ENCODE measurements around the gene HSD17B8.

Gene HSD17B8

GRCh38 chr6:33236852-33237251 is 32.4 kb downstream of the HSD17B8 start:
- TF ChIP-seq CTCF (IDR thresholded peaks at IDR 0.05; ENCODE audit: extremely low read depth, insufficient read depth, missing control alignments) = no peak
- in situ Hi-C loops (cut with MboI; ENCODE audit: low pct_unique_long_range_greater_than_20kb, low sequenced_read_pairs, unreplicated experiment) = no loop called here
- no peak for DNase-seq (ENCODE audit: low spot score)

GRCh38 chr6:33237741-33238140 is 33.3 kb downstream of the HSD17B8 start:
- no peak for DNase-seq (ENCODE audit: low spot score)
- no peak for TF ChIP-seq CTCF (IDR thresholded peaks at IDR 0.05; ENCODE audit: extremely low read depth, insufficient read depth, missing control alignments)
- in situ Hi-C loops (cut with MboI; ENCODE audit: low pct_unique_long_range_greater_than_20kb, low sequenced_read_pairs, unreplicated experiment) = no loop called here

DNA sequence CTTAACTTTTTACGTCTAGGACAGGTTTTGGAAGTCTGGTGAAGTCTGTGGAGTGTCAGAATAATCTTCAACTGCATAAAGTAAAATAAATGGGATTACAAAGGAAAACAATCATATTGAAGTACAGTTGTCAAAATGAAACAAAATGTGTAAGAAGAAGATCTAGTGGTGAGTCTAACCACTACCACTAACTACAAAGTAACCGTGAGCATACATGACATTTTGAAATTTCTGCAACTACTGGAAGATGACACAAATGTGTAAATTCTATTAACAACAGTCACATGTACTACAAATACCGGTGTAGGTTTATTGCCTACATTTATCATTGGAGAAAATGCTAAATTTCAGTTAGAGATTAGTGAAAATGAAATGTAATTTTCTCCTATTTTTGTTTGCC is 37.5 kb downstream of the HSD17B8 start:
- no peak for TF ChIP-seq CTCF (IDR thresholded peaks at IDR 0.05; ENCODE audit: extremely low read depth, insufficient read depth, missing control alignments)
- no peak for DNase-seq (ENCODE audit: low spot score)
- in situ Hi-C loops (cut with MboI; ENCODE audit: low pct_unique_long_range_greater_than_20kb, low sequenced_read_pairs, unreplicated experiment) = loop anchor here (10.0 kb wide), 1 partner anchor 237 kb away; the partner anchor contains the start of gene HLA-DOA

- in situ Hi-C loops (cut with MboI; ENCODE audit: low pct_unique_long_range_greater_than_20kb, low sequenced_read_pairs, unreplicated experiment) = loop anchor here (10.0 kb wide), 1 partner anchor 239 kb away; the partner anchor contains the start of gene HLA-DOA
- TF ChIP-seq CTCF (IDR thresholded peaks at IDR 0.05; ENCODE audit: extremely low read depth, insufficient read depth, missing control alignments) = no peak
- no peak for DNase-seq (ENCODE audit: low spot score)
These were observed 39.0 kb downstream of the HSD17B8 start for GRCh38 chr6:33243476-33243875.

DNA sequence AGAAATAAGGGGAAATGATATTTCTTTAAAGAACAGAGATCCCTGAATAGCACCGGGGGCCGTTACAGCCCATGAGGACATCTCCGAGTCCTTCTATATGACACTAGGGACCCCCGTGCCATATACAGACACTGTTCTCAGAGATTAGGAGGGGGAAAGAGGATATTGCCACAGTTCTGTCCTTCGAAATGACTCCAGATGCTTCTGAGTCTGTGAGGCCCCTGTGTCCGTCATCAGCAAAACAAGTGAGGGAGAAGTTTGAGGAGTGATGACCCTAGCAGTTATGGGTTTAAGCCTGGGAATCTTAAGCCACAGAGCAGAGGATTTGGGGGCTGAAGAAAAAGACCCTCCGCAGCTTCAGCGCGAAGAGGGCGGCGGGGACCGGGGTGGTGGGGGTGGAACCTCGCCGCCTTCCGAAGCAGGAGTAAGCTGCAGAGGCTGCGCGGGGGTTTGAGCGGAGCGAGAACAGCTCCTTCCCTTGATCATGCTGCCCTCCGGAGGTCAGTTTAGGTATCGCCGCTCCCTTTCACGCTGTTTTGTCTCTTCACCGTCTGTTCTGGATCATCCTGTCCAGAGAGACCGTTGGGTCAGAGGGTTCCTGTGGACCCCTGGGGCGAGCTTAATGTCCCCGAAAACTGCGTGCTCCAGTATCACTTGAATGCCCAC is 43.7 kb downstream of the HSD17B8 start:
- TF ChIP-seq CTCF (IDR thresholded peaks at IDR 0.05; ENCODE audit: extremely low read depth, insufficient read depth, missing control alignments) = peak; percentile 93
- in situ Hi-C loops (cut with MboI; ENCODE audit: low pct_unique_long_range_greater_than_20kb, low sequenced_read_pairs, unreplicated experiment) = loop anchor here (10.0 kb wide), 1 partner anchor 243 kb away; the partner anchor contains the start of gene HLA-DOA
- DNase-seq (ENCODE audit: low spot score) = peak; percentile 77

GRCh38 chr6:33248643-33248931 is 44.1 kb downstream of the HSD17B8 start:
- DNase-seq (ENCODE audit: low spot score) = no peak
- in situ Hi-C loops (cut with MboI; ENCODE audit: low pct_unique_long_range_greater_than_20kb, low sequenced_read_pairs, unreplicated experiment) = loop anchor here (10.0 kb wide), 1 partner anchor 244 kb away; the partner anchor contains the start of gene HLA-DOA
- peak; percentile 4 for TF ChIP-seq CTCF (IDR thresholded peaks at IDR 0.05; ENCODE audit: extremely low read depth, insufficient read depth, missing control alignments)

Measured in GM13977 (cell line).